IMR-90 (cell line): ENCODE measurements around the gene OSBP2. TPM values are rescaled to one million over a fixed set of nuclear protein-coding genes. Genes with fewer than 3 reads are reported as not detected.
A peak's percentile ranks its signal among the peaks of the same experiment; 100 is the strongest.

ENCODE experiments used
- ATAC-seq: fragments of 200-7000 bp; cut with Tn5 transposase; 2 replicates; pipeline ENCODE4 v1.9.1; 2020; ENCODE audit warnings: low read depth, mild to moderate bottlenecking, moderate library complexity
- BruUV-seq: library from RNA; stranded (reverse); fragments of 400-500 nt; replicated peaks from 2 replicates; lab custom pipeline; 2021; lab: Mats Ljungman, UMichigan
- CTCF ChIA-PET: fragments of 300-600 bp; formaldehyde crosslinking; extraction: SDS; loops from one replicate; lab custom pipeline; 2021; ENCODE audit warnings: antibody characterized with exemption; lab: Yijun Ruan, JAX
- POLR2A ChIA-PET: fragments of 300-600 bp; sonication (Branson Sonifier 250); formaldehyde crosslinking; loops from one replicate; lab custom pipeline; 2022; ENCODE audit warnings: antibody characterized with exemption; ENCODE audit not compliant: unreplicated experiment; lab: Charles Lee
- DNase-seq: peaks from one replicate; pipeline ENCODE4 v3.0.0; 2013
- H2AFZ ChIP-seq: replicated peaks from 2 replicates; pipeline ENCODE3; 2013; ENCODE audit warnings: low read length, mild to moderate bottlenecking; ENCODE audit not compliant: poor library complexity
- H2AK5ac ChIP-seq: 2 replicates; pipeline ENCODE4 v1.6.1; 2013; ENCODE audit warnings: low read depth, low read length, inconsistent platforms
- H2AK9ac ChIP-seq: replicated peaks from 2 replicates; pipeline ENCODE3; 2013; ENCODE audit warnings: mild to moderate bottlenecking, low read depth, low read length, moderate library complexity; ENCODE audit not compliant: poor library complexity
- H2BK120ac ChIP-seq: 2 replicates; pipeline ENCODE4 v1.6.1; 2013; ENCODE audit warnings: low read depth, low read length, inconsistent platforms
- H2BK15ac ChIP-seq: 3 replicates; pipeline ENCODE4 v1.6.1; 2013; ENCODE audit warnings: low read depth, low read length, inconsistent platforms
- H2BK20ac ChIP-seq: 2 replicates; pipeline ENCODE4 v1.6.1; 2013; ENCODE audit warnings: low read depth, mild to moderate bottlenecking, inconsistent platforms, low read length, moderate library complexity
- H2BK5ac ChIP-seq: 2 replicates; pipeline ENCODE4 v1.6.1; 2013; ENCODE audit warnings: mild to moderate bottlenecking, low read depth, low read length, inconsistent platforms; ENCODE audit not compliant: poor library complexity, severe bottlenecking
- H3K14ac ChIP-seq: replicated peaks from 2 replicates; pipeline ENCODE4 v1.6.1; 2013; ENCODE audit warnings: low read depth, low read length, inconsistent platforms
- H3K18ac ChIP-seq: 2 replicates; pipeline ENCODE4 v1.6.1; 2013; ENCODE audit warnings: low read depth, low read length, control low read depth
- H3K23ac ChIP-seq: 2 replicates; pipeline ENCODE4 v1.6.1; 2013; ENCODE audit warnings: low read depth, low read length, inconsistent platforms
- H3K27ac ChIP-seq: 2 replicates; pipeline ENCODE4 v1.5.1; 2013; ENCODE audit warnings: mild to moderate bottlenecking, control low read depth, low read length; ENCODE audit not compliant: insufficient read depth
- H3K27me3 ChIP-seq: 2 replicates; pipeline ENCODE4 v1.6.1; 2013; ENCODE audit warnings: low read length; ENCODE audit not compliant: control insufficient read depth, insufficient read depth
- H3K36me3 ChIP-seq: 2 replicates; pipeline ENCODE4 v1.6.1; 2013; ENCODE audit warnings: low read length, mixed read lengths; ENCODE audit not compliant: control insufficient read depth, insufficient read depth
- H3K4ac ChIP-seq: 2 replicates; pipeline ENCODE4 v1.6.1; 2013; ENCODE audit warnings: low read depth, low read length, inconsistent platforms
- H3K4me1 ChIP-seq: 2 replicates; pipeline ENCODE4 v1.6.1; 2013; ENCODE audit warnings: low read length, mixed read lengths; ENCODE audit not compliant: control insufficient read depth, insufficient read depth
- H3K4me2 ChIP-seq: 2 replicates; pipeline ENCODE4 v1.6.1; 2013; ENCODE audit warnings: low read depth, mild to moderate bottlenecking, control low read depth, low read length, moderate library complexity
- H3K4me3 ChIP-seq: 2 replicates; pipeline ENCODE4 v1.5.1; 2013; ENCODE audit warnings: low read depth, mild to moderate bottlenecking, control low read depth, low read length, moderate library complexity; ENCODE audit not compliant: insufficient read depth
- H3K56ac ChIP-seq: 2 replicates; pipeline ENCODE4 v1.6.1; 2013; ENCODE audit warnings: low read length, inconsistent platforms; ENCODE audit not compliant: insufficient read depth; ENCODE audit errors: extremely low read depth
- H3K79me1 ChIP-seq, 2 experiments: 2 replicates each; pipeline ENCODE4 v1.6.1; 2013; ENCODE audit warnings: low read length in 2 of 2, inconsistent platforms in 1 of 2, low read depth in 1 of 2
- H3K9ac ChIP-seq: 2 replicates; pipeline ENCODE4 v1.6.1; 2013; ENCODE audit warnings: low read depth, low read length, control low read depth
- H3K9me1 ChIP-seq: 2 replicates; pipeline ENCODE4 v1.6.1; 2013; ENCODE audit warnings: low read length, inconsistent platforms; ENCODE audit not compliant: insufficient read depth
- H3K9me3 ChIP-seq: 2 replicates; pipeline ENCODE4 v1.6.1; 2013; ENCODE audit warnings: low read length; ENCODE audit not compliant: control insufficient read depth, insufficient read depth
- H4K20me1 ChIP-seq: 2 replicates; pipeline ENCODE4 v1.6.1; 2013; ENCODE audit warnings: low read length, inconsistent platforms; ENCODE audit not compliant: insufficient read depth
- H4K5ac ChIP-seq: 2 replicates; pipeline ENCODE4 v1.6.1; 2013; ENCODE audit warnings: mild to moderate bottlenecking, low read depth, low read length, control low read depth
- H4K8ac ChIP-seq, 2 experiments: 2 replicates each; pipeline ENCODE4 v1.6.1; 2013; ENCODE audit warnings: low read depth in 2 of 2, low read length in 2 of 2, control low read depth in 1 of 2, inconsistent platforms in 1 of 2
- H4K91ac ChIP-seq: 2 replicates; pipeline ENCODE4 v1.6.1; 2013; ENCODE audit warnings: low read depth, low read length, inconsistent platforms; ENCODE audit not compliant: insufficient read depth
- BHLHE40 ChIP-seq: fragments of 150-350 bp; IDR thresholded peaks from 2 replicates; pipeline ENCODE4 v1.6.1; 2016; ENCODE audit warnings: mild to moderate bottlenecking, low read depth, low read length
- CEBPB ChIP-seq: IDR thresholded peaks from 2 replicates; pipeline ENCODE4 v1.6.1; 2012; ENCODE audit warnings: low read depth, low read length, improper control_type of control experiment
- CHD1 ChIP-seq: IDR thresholded peaks from 2 replicates; pipeline ENCODE4 v1.6.1; 2012; ENCODE audit warnings: low read depth, low read length, improper control_type of control experiment
- CTCF ChIP-seq: conservative IDR thresholded peaks from 2 replicates; pipeline ENCODE4 v1.5.1; 2012; ENCODE audit warnings: mild to moderate bottlenecking, low read depth, low read length, improper control_type of control experiment
- FOS ChIP-seq: fragments of 150-350 bp; IDR thresholded peaks from 2 replicates; pipeline ENCODE4 v1.6.1; 2016; ENCODE audit warnings: low read depth, low read length
- MAFK ChIP-seq: IDR thresholded peaks from 2 replicates; pipeline ENCODE4 v1.6.1; 2012; ENCODE audit warnings: low read depth, low read length, improper control_type of control experiment
- MAZ ChIP-seq: IDR thresholded peaks from 2 replicates; pipeline ENCODE4 v1.6.1; 2012; ENCODE audit warnings: low read depth, mild to moderate bottlenecking, low read length, improper control_type of control experiment, moderate library complexity, borderline replicate concordance
- MXI1 ChIP-seq: IDR thresholded peaks from 2 replicates; pipeline ENCODE4 v1.6.1; 2012; ENCODE audit warnings: low read depth, mild to moderate bottlenecking, low read length, moderate library complexity, borderline replicate concordance
- NFE2L2 ChIP-seq: fragments of 150-350 bp; IDR thresholded peaks from 2 replicates; pipeline ENCODE4 v1.6.1; 2016; ENCODE audit warnings: low read depth, mild to moderate bottlenecking, low read length
- POLR2A ChIP-seq: IDR thresholded peaks from 2 replicates; pipeline ENCODE4 v1.6.1; 2012; ENCODE audit warnings: mild to moderate bottlenecking, low read depth, low read length
- RAD21 ChIP-seq: IDR thresholded peaks from 2 replicates; pipeline ENCODE4 v1.6.1; 2012; ENCODE audit warnings: low read length, improper control_type of control experiment
- SMC3 ChIP-seq: fragments of 150-350 bp; IDR thresholded peaks from 2 replicates; pipeline ENCODE4 v1.6.1; 2016; ENCODE audit warnings: low read depth, mild to moderate bottlenecking, antibody characterized with exemption, low read length, moderate library complexity
- USF2 ChIP-seq: fragments of 150-350 bp; IDR thresholded peaks from 2 replicates; pipeline ENCODE4 v1.6.1; 2017; ENCODE audit warnings: mild to moderate bottlenecking, antibody characterized with exemption, low read length, low read depth
- WGBS, 2 experiments: methylation state at CpG; one replicate each; pipeline versions ENCODE4 v1.1.5 to v1.1.7; 2013; ENCODE audit warnings: missing lambda C conversion rate in 2 of 2; ENCODE audit not compliant: insufficient read length in 1 of 2; ENCODE audit errors: extremely low coverage in 2 of 2; 5-methylcytosine and 5-hydroxymethylcytosine counted together
- dilution Hi-C: fragments of 300-500 bp; cut with HindIII; formaldehyde crosslinking; loops from one replicate; pipeline ENCODE4 v1.14.3; 2018; ENCODE audit warnings: low sequenced_read_pairs; ENCODE audit not compliant: unreplicated experiment
- in situ Hi-C: fragments of 300-500 bp; cut with MboI; formaldehyde crosslinking; loops from 3 replicates; pipeline ENCODE4 v1.14.3; 2019; ENCODE audit warnings: low sequenced_read_pairs, inconsistent platforms, mixed read lengths
- intact Hi-C: fragments of 100-400 bp; cut with micrococcal nuclease; formaldehyde crosslinking; loops from 2 replicates; pipeline ENCODE4 v1.10.0; 2022
- polyA plus RNA-seq, 3 experiments: library from polyadenylated mRNA; depleted of rRNA; stranded (reverse); fragments of >200 nt; gene quantifications; 2 replicates each; pipeline ENCODE4 v1.2.3, GENCODE V29; 2012; ENCODE audit warnings: low replicate concordance in 1 of 3
- total RNA-seq: library from RNA; depleted of rRNA; stranded (reverse); fragments of >200 nt; gene quantifications from 2 replicates; pipeline ENCODE4 v1.2.3, GENCODE V29; 2012
- TF ChIP-seq, protein P1 (sequence below): fragments of 150-350 bp; IDR thresholded peaks from 2 replicates; pipeline ENCODE4 v1.6.1; 2016; ENCODE audit warnings: low read depth, mild to moderate bottlenecking, low read length, moderate library complexity, borderline replicate concordance

The OSBP2 gene
- total and polyA plus RNA-seq, 2 of the 4 experiments (the other 2 are of a cell fraction): 1.8 to 2.2 TPM

DNA sequence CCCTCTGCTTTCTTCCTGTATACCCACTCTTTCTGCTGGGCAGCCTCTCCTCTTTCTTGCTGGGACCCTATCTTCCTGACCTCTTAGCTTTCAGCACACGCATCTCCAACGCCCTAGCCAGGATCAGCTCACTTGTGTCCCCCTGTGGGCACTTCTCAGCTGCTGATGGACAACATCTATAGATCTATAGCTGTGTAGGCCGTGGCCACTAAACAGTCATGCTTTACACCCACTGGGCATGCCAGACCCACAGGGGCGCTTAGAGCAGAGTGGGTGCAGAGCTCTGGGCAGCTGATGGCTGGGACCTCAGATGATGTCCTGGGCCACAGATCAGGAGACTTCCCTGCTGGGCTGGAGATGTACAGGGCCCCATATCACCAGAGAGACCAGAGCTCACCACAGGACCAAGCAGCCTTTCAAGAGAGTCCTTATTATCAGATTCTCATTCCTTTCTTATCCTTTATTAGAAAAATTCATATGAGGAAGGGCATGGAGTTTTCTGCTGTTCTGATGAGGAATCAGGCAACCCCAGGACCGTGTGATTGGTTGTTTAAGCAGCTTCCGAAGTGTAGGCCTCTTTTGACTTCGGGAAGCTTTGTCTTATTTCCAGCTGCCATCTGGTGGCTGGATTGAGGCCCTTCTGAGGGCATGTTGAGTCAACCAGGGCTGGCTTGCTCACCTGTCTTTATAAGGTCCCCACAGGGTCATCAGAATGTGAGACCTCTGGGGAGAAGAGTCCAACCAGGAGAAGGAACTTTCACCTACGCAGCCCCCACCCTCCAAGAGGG lies 60.5 kb downstream of the OSBP2 start:
- dilution Hi-C loops: no loop called here

More for the DNA sequence above, 60.5 kb downstream of the OSBP2 start:
- H3K36me3 ChIP-seq: no peaks in the 10 kb centered on the region
- CTCF ChIA-PET: interaction anchor here (0.6 to 3.6 kb wide), 8 partner anchors 25 to 352 kb away, joined by 3 to 45 read pairs (median 4); partner anchors contain the start of genes SELENOM and SLC35E4
- H3K4me3 ChIP-seq: no peak overlapping the region
- H3K56ac ChIP-seq: no peak overlapping the region
- H3K18ac ChIP-seq: no peak overlapping the region
- TF ChIP-seq CEBPB: no peak
- TF ChIP-seq RAD21: peak; percentile 99
- TF ChIP-seq MAFK: no peak
- peak; percentile 92 for TF ChIP-seq CTCF
- TF ChIP-seq USF2: no peak
- TF ChIP-seq POLR2A: peak; percentile 51; the same call in 1 of the 2 replicates
- TF ChIP-seq MXI1: no peak
- TF ChIP-seq CHD1: no peak
- peak; percentile 99 for TF ChIP-seq SMC3
- TF ChIP-seq, protein P1, sequence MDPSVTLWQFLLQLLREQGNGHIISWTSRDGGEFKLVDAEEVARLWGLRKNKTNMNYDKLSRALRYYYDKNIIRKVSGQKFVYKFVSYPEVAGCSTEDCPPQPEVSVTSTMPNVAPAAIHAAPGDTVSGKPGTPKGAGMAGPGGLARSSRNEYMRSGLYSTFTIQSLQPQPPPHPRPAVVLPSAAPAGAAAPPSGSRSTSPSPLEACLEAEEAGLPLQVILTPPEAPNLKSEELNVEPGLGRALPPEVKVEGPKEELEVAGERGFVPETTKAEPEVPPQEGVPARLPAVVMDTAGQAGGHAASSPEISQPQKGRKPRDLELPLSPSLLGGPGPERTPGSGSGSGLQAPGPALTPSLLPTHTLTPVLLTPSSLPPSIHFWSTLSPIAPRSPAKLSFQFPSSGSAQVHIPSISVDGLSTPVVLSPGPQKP: no peak
- TF ChIP-seq NFE2L2: no peak
- TF ChIP-seq FOS: no peak
- TF ChIP-seq BHLHE40: no peak
- TF ChIP-seq MAZ: no peak
- H3K27ac ChIP-seq: no peak overlapping the region
- POLR2A ChIA-PET: interaction anchor here (0.5 to 1.6 kb wide), 2 partner anchors 120 to 256 kb away, joined by 3 to 7 read pairs; partner anchors contain the start of gene SLC35E4
- no peaks in the 10 kb centered on the region for H3K27me3 ChIP-seq
- peak; percentile 84 for DNase-seq
- H3K14ac ChIP-seq: no peak overlapping the region
- in situ Hi-C loops (loop anchor here (5.0 kb wide), 1 partner anchor 123 kb away; no protein-coding TSS in a partner anchor), intact Hi-C loops (loop anchor here (1.0 kb wide), 1 partner anchor 121 kb away; no protein-coding TSS in a partner anchor)
- H3K23ac ChIP-seq: no peak overlapping the region
- H2BK15ac ChIP-seq: no peak overlapping the region
- no peak overlapping the region for H4K8ac ChIP-seq
- no peak overlapping the region for H3K9ac ChIP-seq
- no peak overlapping the region for H2AK5ac ChIP-seq
- H2BK20ac ChIP-seq: no peak overlapping the region
- H3K9me1 ChIP-seq: no peaks in the 10 kb centered on the region; the same call in 1 of the 2 replicates
- BruUV-seq: no TSS peak
- H4K20me1 ChIP-seq: no peaks in the 10 kb centered on the region
- H4K91ac ChIP-seq: no peak overlapping the region
- peak; percentile 97 for ATAC-seq
- no peak overlapping the region for H2BK5ac ChIP-seq
- H3K4me2 ChIP-seq: no peak overlapping the region
- H3K9me3 ChIP-seq: no peaks in the 10 kb centered on the region
- peaks cover 2% of the 10 kb centered on the region; the same call in 1 of the 2 replicates for H3K4me1 ChIP-seq
- H4K5ac ChIP-seq: no peak overlapping the region
- peak overlapping the region; percentile 11 for H2AK9ac ChIP-seq
- H2BK120ac ChIP-seq: no peak overlapping the region
- no peak overlapping the region for H3K4ac ChIP-seq
- H3K79me1 ChIP-seq: no peaks in the 10 kb centered on the region
- 74% methylated on average over 4 of the region's 8 CpGs; no CpG with 5 or more reads in 1 of the 2 experiments for WGBS, 2 experiments
- peak overlapping the region; percentile 61 for H2AFZ ChIP-seq
